Sigmoid colon (tissue), 3 donors: Measurements from ENCODE around the gene NXN.
"Not testable (repeated sequence)": the region's sequence is repeated elsewhere in the genome, so short reads cannot be mapped to it uniquely, and the experiment has no call there.

Experiments
- CTCF ChIP-seq, 4 experiments: fragments of 450-650 bp in 3 of 4; fragments of 200-600 bp in 1 of 4; IDR thresholded peaks; one replicate each; pipeline ENCODE4 v1.5.1; 2016 to 2019; ENCODE audit warnings: antibody characterized with exemption in 4 of 4, mild to moderate bottlenecking in 3 of 4, moderate library complexity in 2 of 4
- POLR2A ChIP-seq, 2 donors: fragments of 450-650 bp; IDR thresholded peaks; one replicate each; pipeline ENCODE4 v1.6.1; 2016; ENCODE audit warnings: antibody characterized with exemption in 2 of 2, mild to moderate bottlenecking in 2 of 2, moderate library complexity in 2 of 2

GRCh38 chr17:874590-874989 is 105.0 kb downstream of the NXN start:
- not testable (repeated sequence) for TF ChIP-seq CTCF, POLR2A (IDR thresholded peaks at IDR 0.05)
